Liver (tissue), 9 donors: ENCODE results near the gene GALNT17. TPM values are rescaled to one million over a fixed set of nuclear protein-coding genes. Genes with fewer than 3 reads are reported as not detected.
"Not testable (repeated sequence)": the region's sequence is repeated elsewhere in the genome, so short reads cannot be mapped to it uniquely, and the experiment has no call there.

Source experiments
- DNase-seq: peaks from one replicate; pipeline ENCODE4 v3.0.0-alpha.2; 2017; ENCODE audit warnings: low spot score
- H3K27ac ChIP-seq, 2 donors: one replicate each; pipeline ENCODE4 v1.7.0; 2013; ENCODE audit warnings: inconsistent platforms in 2 of 2, low read length in 2 of 2, control low read depth in 1 of 2, low read depth in 1 of 2, mild to moderate bottlenecking in 1 of 2
- H3K27me3 ChIP-seq, 4 donors: one replicate each; pipeline versions ENCODE4 v1.6.1 to v1.7.0; 2013; ENCODE audit warnings: low read length in 3 of 4, inconsistent platforms in 1 of 4, mild to moderate bottlenecking in 1 of 4, moderate library complexity in 1 of 4; ENCODE audit not compliant: control insufficient read depth in 4 of 4, insufficient read depth in 4 of 4
- H3K36me3 ChIP-seq, 4 donors: one replicate each; pipeline versions ENCODE4 v1.6.1 to v1.7.0; 2013; ENCODE audit warnings: low read length in 3 of 4, mild to moderate bottlenecking in 3 of 4, low read depth in 1 of 4, moderate library complexity in 1 of 4; ENCODE audit not compliant: control insufficient read depth in 4 of 4, insufficient read depth in 3 of 4
- H3K4me1 ChIP-seq, 4 donors: one replicate each; pipeline versions ENCODE4 v1.6.1 to v1.7.0; 2013; ENCODE audit warnings: low read length in 3 of 4, mild to moderate bottlenecking in 3 of 4, moderate library complexity in 1 of 4; ENCODE audit not compliant: control insufficient read depth in 4 of 4, insufficient read depth in 4 of 4
- H3K4me3 ChIP-seq, 3 donors: one replicate each; pipeline versions ENCODE4 v1.6.1 to v1.7.0; 2013; ENCODE audit warnings: low read length in 3 of 3, control low read depth in 1 of 3, low read depth in 1 of 3, mild to moderate bottlenecking in 1 of 3
- H3K9ac ChIP-seq, 2 donors: one replicate each; pipeline ENCODE4 v1.7.0; 2013; ENCODE audit warnings: low read length in 2 of 2, mild to moderate bottlenecking in 2 of 2, moderate library complexity in 2 of 2, control low read depth in 1 of 2, low read depth in 1 of 2
- H3K9me3 ChIP-seq, 4 donors: one replicate each; pipeline versions ENCODE4 v1.6.1 to v1.7.0; 2013; ENCODE audit warnings: low read length in 3 of 4; ENCODE audit not compliant: control insufficient read depth in 4 of 4
- CTCF ChIP-seq: fragments of 150-350 bp; IDR thresholded peaks from 2 replicates; pipeline ENCODE4 v1.5.1; 2017; ENCODE audit warnings: improper control_type of control experiment, low read depth, low read length; ENCODE audit not compliant: missing input control
- EGR1 ChIP-seq, 2 donors: IDR thresholded peaks; 2 replicates each; pipeline ENCODE4 v1.6.1; 2016 to 2018; ENCODE audit warnings: antibody characterized with exemption in 2 of 2, low read depth in 2 of 2
- FOXA1 ChIP-seq: IDR thresholded peaks from 2 replicates; pipeline ENCODE4 v1.6.1; 2016; ENCODE audit warnings: antibody characterized with exemption
- FOXA2 ChIP-seq: IDR thresholded peaks from 2 replicates; pipeline ENCODE4 v1.6.1; 2016; ENCODE audit warnings: antibody characterized with exemption
- GABPA ChIP-seq, 2 donors: IDR thresholded peaks in 1 of 2; conservative IDR thresholded peaks in 1 of 2; 2 replicates each; pipeline ENCODE4 v1.6.1; 2016; ENCODE audit warnings: antibody characterized with exemption in 2 of 2, mild to moderate bottlenecking in 1 of 2, moderate library complexity in 1 of 2
- HNF4A ChIP-seq, 2 donors: conservative IDR thresholded peaks; 2 replicates each; pipeline ENCODE4 v1.6.1; 2016; ENCODE audit warnings: antibody characterized with exemption in 2 of 2, mild to moderate bottlenecking in 2 of 2
- HNF4G ChIP-seq: IDR thresholded peaks from 2 replicates; pipeline ENCODE4 v1.6.1; 2016; ENCODE audit warnings: antibody characterized with exemption
- JUND ChIP-seq, 2 donors: IDR thresholded peaks; 2 replicates each; pipeline ENCODE4 v1.6.1; 2016; ENCODE audit warnings: antibody characterized with exemption in 2 of 2
- MAX ChIP-seq: IDR thresholded peaks from 2 replicates; pipeline ENCODE4 v1.6.1; 2016; ENCODE audit warnings: antibody characterized with exemption
- NR2F2 ChIP-seq: IDR thresholded peaks from 2 replicates; pipeline ENCODE4 v1.6.1; 2016; ENCODE audit warnings: antibody characterized with exemption
- RAD21 ChIP-seq, 2 donors: IDR thresholded peaks; 2 replicates each; pipeline ENCODE4 v1.6.1; 2016; ENCODE audit warnings: antibody characterized with exemption in 2 of 2, mild to moderate bottlenecking in 2 of 2
- REST ChIP-seq: IDR thresholded peaks from 2 replicates; pipeline ENCODE4 v1.6.1; 2016; ENCODE audit warnings: antibody characterized with exemption, mild to moderate bottlenecking
- TAF1 ChIP-seq: conservative IDR thresholded peaks from 2 replicates; pipeline ENCODE4 v1.6.1; 2016; ENCODE audit warnings: antibody characterized with exemption, mild to moderate bottlenecking
- YY1 ChIP-seq: IDR thresholded peaks from 2 replicates; pipeline ENCODE4 v1.6.1; 2016; ENCODE audit warnings: antibody characterized with exemption, mild to moderate bottlenecking
- ZBTB33 ChIP-seq: IDR thresholded peaks from 2 replicates; pipeline ENCODE4 v1.6.1; 2016; ENCODE audit warnings: antibody characterized with exemption
- WGBS: extraction: QIAGEN DNeasy Blood & Tissue Kit; methylation state at CpG from one replicate; pipeline ENCODE4 v1.1.7; 2013; 5-methylcytosine and 5-hydroxymethylcytosine counted together
- polyA plus RNA-seq, 2 donors: library from polyadenylated mRNA; stranded (reverse) in 1 of 2; unstranded in 1 of 2; fragments of 200-250 nt in 1 of 2; fragments of >200 nt in 1 of 2; fragmentation: Nextera tagmentation in 1 of 2; extraction: Ambion mirVana in 1 of 2; gene quantifications; one replicate each; pipeline versions ENCODE4 v1.2.1 to v1.2.3, GENCODE V29; 2013 to 2015
- total RNA-seq, 2 donors: library from RNA; depleted of rRNA; stranded (reverse); fragments of >200 nt; gene quantifications; one replicate each; pipeline ENCODE4 v1.2.3, GENCODE V29; 2014
- donor health status: healthy.
- donor health status: healthy.
- donor health status: healthy.
- donor health status: healthy.
- donor health status: healthy.

GALNT17 gene
- total and polyA plus RNA-seq, 4 donors, result 0.10 to 0.42 (median 0.37) TPM; not detected in 1

GRCh38 chr7:71735961-71736556, 604.1 kb downstream of the GALNT17 start:
- H3K4me3 ChIP-seq, result no peak overlapping the region
- H3K9me3 ChIP-seq, result no peaks in the 10 kb centered on the region
- DNase-seq, result peak; percentile 66
- 37% methylated on average over 7 of the region's 7 CpGs for WGBS
- no peak for TF ChIP-seq HNF4G
- no peak for TF ChIP-seq YY1
- TF ChIP-seq NR2F2, result no peak
- no peak for TF ChIP-seq FOXA1
- peak; percentile 81 for TF ChIP-seq CTCF
- TF ChIP-seq HNF4A (conservative IDR thresholded peaks at IDR 0.05), result no peak
- no peak for TF ChIP-seq REST
- TF ChIP-seq MAX, result no peak
- TF ChIP-seq TAF1, result no peak
- TF ChIP-seq EGR1 (IDR thresholded peaks at IDR 0.05; ENCODE audit: low read depth in 2 of 2), result no peak
- no peak for TF ChIP-seq GABPA (IDR thresholded peaks at IDR 0.05 in 1 of 2, conservative IDR thresholded peaks at IDR 0.05 in 1 of 2)
- peak; percentile 85 to 90 for TF ChIP-seq RAD21 (IDR thresholded peaks at IDR 0.05)
- TF ChIP-seq FOXA2, result no peak
- TF ChIP-seq ZBTB33, result no peak
- TF ChIP-seq JUND (IDR thresholded peaks at IDR 0.05), result no peak
- H3K36me3 ChIP-seq, result no peaks in the 10 kb centered on the region
- no peak overlapping the region for H3K9ac ChIP-seq
- H3K27me3 ChIP-seq, result no peaks in the 10 kb centered on the region
- H3K4me1 ChIP-seq, result peaks cover 0 to 6% (median 2%) of the 10 kb centered on the region in 4 donors
- H3K27ac ChIP-seq, result no peak overlapping the region

GRCh38 chr7:71737931-71738540, 606.1 kb downstream of the GALNT17 start:
- not testable (repeated sequence) for H3K27ac ChIP-seq, H3K9me3 ChIP-seq, H3K9ac ChIP-seq, DNase-seq, H3K27me3 ChIP-seq, H3K4me3 ChIP-seq, H3K4me1 ChIP-seq, H3K36me3 ChIP-seq
- WGBS, result 92% methylated on average over 42 of the region's 42 CpGs
